Measurements from ENCODE around the gene CCDC192. TPM values are rescaled to one million over a fixed set of nuclear protein-coding genes. Genes with fewer than 3 reads are reported as not detected.

Gene CCDC192
- total RNA-seq, 3 donors from 2014 or later = 1.0 TPM; not detected in 2

GRCh38 chr5:127834094-127834531 lies 130.9 kb downstream of the CCDC192 start:
- ATAC-seq (peak; percentile 72), DNase-seq (no peak)
- no peak overlapping the region for H3K4me3 ChIP-seq
- TF ChIP-seq CTCF (IDR thresholded peaks at IDR 0.05) = no peak
- no peaks in the 10 kb centered on the region for H3K4me1 ChIP-seq (ENCODE audit: low read depth)
- intact Hi-C loops (cut with DNase I, micrococcal nuclease) = no loop called here
- H3K36me3 ChIP-seq (ENCODE audit: low read depth) = no peaks in the 10 kb centered on the region
- no peaks in the 10 kb centered on the region for H3K9me3 ChIP-seq

GRCh38 chr5:127834554-127834953 lies 131.4 kb downstream of the CCDC192 start:
- ATAC-seq = no peak
- H3K4me3 ChIP-seq = no peak overlapping the region
- no peaks in the 10 kb centered on the region for H3K36me3 ChIP-seq (ENCODE audit: low read depth)
- no peak for DNase-seq
- no peak for TF ChIP-seq CTCF (IDR thresholded peaks at IDR 0.05)
- H3K4me1 ChIP-seq (ENCODE audit: low read depth) = no peaks in the 10 kb centered on the region
- intact Hi-C loops (cut with DNase I, micrococcal nuclease) = no loop called here
- H3K9me3 ChIP-seq = no peaks in the 10 kb centered on the region

DNA sequence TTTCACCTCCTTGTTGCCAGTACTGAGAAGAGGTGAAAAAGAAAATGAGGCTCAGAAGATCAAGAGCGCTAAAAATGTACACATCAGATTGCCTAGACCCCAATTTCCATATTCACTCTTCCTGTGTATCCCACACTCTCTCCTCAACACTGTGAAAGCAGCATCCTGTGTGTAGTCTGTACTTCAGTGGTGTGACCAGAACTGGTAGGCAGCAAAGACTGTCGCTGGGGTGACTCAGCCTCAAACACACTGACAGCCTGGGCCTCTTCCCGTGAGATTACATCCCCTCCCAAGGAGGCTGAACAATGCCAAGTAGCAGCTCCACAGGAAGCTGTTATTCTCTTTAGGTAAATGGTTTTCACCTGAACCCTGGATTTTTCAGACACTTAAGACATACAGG lies 135.5 kb downstream of the CCDC192 start:
- DNase-seq (no peak), ATAC-seq (peak; percentile 81)
- no peak for TF ChIP-seq CTCF (IDR thresholded peaks at IDR 0.05)
- Histone ChIP-seq H3K4me3 (no peak overlapping the region), H3K9me3 (no peaks in the 10 kb centered on the region), H3K4me1 (ENCODE audit: low read depth) (peaks cover 9% of the 10 kb centered on the region), H3K36me3 (ENCODE audit: low read depth) (no peaks in the 10 kb centered on the region)
- intact Hi-C loops (cut with DNase I, micrococcal nuclease) = no loop called here

GRCh38 chr5:127839072-127839471 lies 135.9 kb downstream of the CCDC192 start:
- intact Hi-C loops (cut with DNase I, micrococcal nuclease) = no loop called here
- no peak for DNase-seq
- no peak overlapping the region for H3K4me3 ChIP-seq
- no peaks in the 10 kb centered on the region for H3K9me3 ChIP-seq
- no peak for TF ChIP-seq CTCF (IDR thresholded peaks at IDR 0.05)
- no peak for ATAC-seq
- H3K4me1 ChIP-seq (ENCODE audit: low read depth) = peaks cover 9% of the 10 kb centered on the region
- H3K36me3 ChIP-seq (ENCODE audit: low read depth) = no peaks in the 10 kb centered on the region

GRCh38 chr5:127839496-127840197 lies 136.5 kb downstream of the CCDC192 start:
- no peak for TF ChIP-seq CTCF (IDR thresholded peaks at IDR 0.05)
- Histone ChIP-seq H3K9me3 (no peaks in the 10 kb centered on the region), H3K4me1 (ENCODE audit: low read depth) (peaks cover 9% of the 10 kb centered on the region), H3K4me3 (no peak overlapping the region), H3K36me3 (ENCODE audit: low read depth) (no peaks in the 10 kb centered on the region)
- intact Hi-C loops (cut with DNase I, micrococcal nuclease) = no loop called here
- ATAC-seq (no peak), DNase-seq (no peak)

DNA sequence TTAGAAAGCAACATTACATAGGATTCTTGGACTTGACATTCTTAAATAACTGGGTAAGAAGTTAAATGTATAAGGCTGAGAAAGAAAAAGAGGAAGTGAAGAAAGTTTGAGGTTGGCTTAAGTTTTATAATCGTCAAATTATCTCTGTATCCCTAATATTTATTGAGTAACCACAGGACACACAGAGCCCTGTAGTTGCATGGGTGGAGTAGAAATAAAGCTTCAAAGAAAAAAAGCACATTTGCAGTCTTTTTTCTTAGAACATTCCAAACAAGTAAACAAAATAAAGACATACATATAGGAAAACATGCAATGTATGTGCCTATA lies 137.0 kb downstream of the CCDC192 start:
- intact Hi-C loops (cut with DNase I, micrococcal nuclease) = no loop called here

More for the DNA sequence above, 137.0 kb downstream of the CCDC192 start:
- DNase-seq = no peak
- H3K9me3 ChIP-seq = no peaks in the 10 kb centered on the region
- peaks cover 9% of the 10 kb centered on the region for H3K4me1 ChIP-seq (ENCODE audit: low read depth)
- no peaks in the 10 kb centered on the region for H3K36me3 ChIP-seq (ENCODE audit: low read depth)
- TF ChIP-seq CTCF (IDR thresholded peaks at IDR 0.05) = no peak
- no peak for ATAC-seq
- no peak overlapping the region for H3K4me3 ChIP-seq
